HG03045 (cell line): Measurements from ENCODE around the gene EAPP.
"Not testable (repeated sequence)": the region's sequence is repeated elsewhere in the genome, so short reads cannot be mapped to it uniquely, and the experiment has no call there.

Source experiments
- ATAC-seq: cut with Tn5 transposase; IDR thresholded peaks from one replicate; pipeline ENCODE4 v1.9.1; 2021; ENCODE audit warnings: mild to moderate bottlenecking, moderate library complexity; ENCODE audit not compliant: unreplicated experiment

EAPP gene

GRCh38 chr14:34488528-34488927 lies 51.0 kb downstream of the EAPP start:
- ATAC-seq = no peak

GRCh38 chr14:34484726-34485125 lies 54.8 kb downstream of the EAPP start:
- no peak for ATAC-seq

GRCh38 chr14:34482463-34482862 lies 57.0 kb downstream of the EAPP start:
- ATAC-seq = no peak

GRCh38 chr14:34479694-34480093 lies 59.8 kb downstream of the EAPP start:
- ATAC-seq = no peak

- no peak for ATAC-seq
Observed at GRCh38 chr14:34478261-34478660, 61.2 kb downstream of the EAPP start.

GRCh38 chr14:34476036-34476435 lies 63.5 kb downstream of the EAPP start:
- not testable (repeated sequence) for ATAC-seq

- ATAC-seq = no peak
Observed at GRCh38 chr14:34475163-34475562, 64.3 kb downstream of the EAPP start.

- no peak for ATAC-seq
Observed at GRCh38 chr14:34474187-34474679, 65.3 kb downstream of the EAPP start.

- ATAC-seq = no peak
Observed at GRCh38 chr14:34472706-34473279, 66.7 kb downstream of the EAPP start.

GRCh38 chr14:34470319-34470718 lies 69.2 kb downstream of the EAPP start:
- no peak for ATAC-seq

GRCh38 chr14:34466691-34467090 lies 72.8 kb downstream of the EAPP start:
- no peak for ATAC-seq
